HT-29 (cell line): Measurements from ENCODE around the gene KDM5A. TPM values are rescaled to one million over a fixed set of nuclear protein-coding genes. Genes with fewer than 3 reads are reported as not detected.
A peak's percentile ranks its signal among the peaks of the same experiment; 100 is the strongest.

ENCODE experiments used
- DNase-seq: peaks from one replicate; pipeline ENCODE4 v3.0.0-alpha.2; 2015; ENCODE audit warnings: low spot score
- total RNA-seq: library from RNA; depleted of rRNA; stranded (reverse); fragments of >200 nt; shearing (Covaris generic); gene quantifications from 2 replicates; pipeline ENCODE4 v1.2.3, GENCODE V29; 2014

KDM5A gene
- total RNA-seq, 1 experiment from 2014 or later: 31.6 TPM

DNA sequence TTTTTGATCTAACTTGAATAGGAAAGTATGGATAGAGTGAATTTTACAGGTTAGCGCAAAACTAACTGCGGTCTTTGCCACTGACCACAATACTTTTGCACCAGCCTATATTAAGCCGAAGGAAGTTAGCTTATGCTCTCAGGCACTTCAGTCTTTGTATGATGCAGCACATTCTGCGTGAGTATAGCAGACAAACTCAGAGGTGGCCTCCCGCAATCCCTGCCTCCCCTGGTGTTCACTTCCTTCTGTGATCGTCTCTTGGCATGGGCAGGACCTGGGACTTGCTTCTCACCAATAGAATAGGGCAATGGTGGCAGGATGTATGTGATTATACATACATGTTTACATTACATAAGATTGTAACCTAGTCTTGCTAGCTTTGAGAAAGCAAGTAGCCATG, 116.2 kb downstream of the KDM5A start:
- DNase-seq: no peak

DNA sequence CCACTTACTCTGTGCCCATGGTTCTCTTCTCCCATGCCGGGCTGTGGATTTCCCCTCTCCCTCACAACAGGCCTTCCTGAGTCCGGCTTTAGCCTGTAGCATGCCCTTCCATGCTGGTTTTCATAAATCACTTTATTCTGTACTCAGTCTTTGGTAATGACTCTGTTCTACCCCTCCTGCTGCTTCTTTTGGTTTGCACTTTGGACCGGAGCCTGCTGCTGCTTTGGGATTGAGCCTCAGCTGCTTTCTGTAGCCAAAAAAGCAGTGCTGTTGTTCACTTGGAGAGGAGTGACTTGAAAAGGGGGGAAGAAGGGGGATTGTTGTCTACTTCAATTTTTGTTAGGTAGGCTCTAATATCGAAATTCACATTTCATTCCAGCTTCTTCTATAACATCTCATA, 118.0 kb downstream of the KDM5A start:
- DNase-seq: no peak

DNA sequence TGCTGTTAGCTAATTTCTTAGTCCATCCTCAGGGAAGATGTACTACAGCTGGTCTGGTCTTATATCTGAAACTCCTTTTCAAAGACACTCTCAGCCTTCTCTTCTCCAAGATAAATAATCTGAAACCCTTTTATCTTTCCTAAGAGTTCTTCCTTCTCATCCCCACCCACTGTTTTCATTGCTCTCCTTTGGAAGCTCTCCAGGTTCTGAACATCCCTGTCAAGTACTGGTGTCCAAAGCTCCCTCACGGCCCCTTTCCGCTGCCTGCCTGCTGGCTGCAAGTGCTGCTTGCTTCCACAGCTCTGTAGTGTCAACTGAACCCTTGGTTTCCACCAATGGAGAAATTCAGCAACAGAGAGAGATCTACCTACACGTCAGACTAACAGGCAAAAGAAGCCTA, 119.9 kb downstream of the KDM5A start:
- no peak for DNase-seq

DNA sequence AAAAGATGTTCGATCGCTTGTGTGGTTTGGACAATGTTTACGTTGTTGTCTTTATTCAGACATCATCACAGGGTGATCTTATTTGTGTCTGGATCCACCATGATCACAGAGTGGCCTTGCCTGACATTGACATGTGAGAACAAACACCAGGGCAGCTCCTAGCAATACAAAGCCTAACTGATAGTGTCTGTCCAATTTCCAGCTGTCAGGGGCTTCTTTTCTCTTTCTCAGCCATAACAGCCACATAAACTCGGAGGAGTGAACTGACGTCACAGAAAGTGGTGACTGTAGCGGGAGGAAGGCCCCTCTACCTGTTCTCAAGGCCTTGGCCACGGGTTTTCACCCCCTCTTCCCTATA, 120.7 kb downstream of the KDM5A start:
- no peak for DNase-seq

DNA sequence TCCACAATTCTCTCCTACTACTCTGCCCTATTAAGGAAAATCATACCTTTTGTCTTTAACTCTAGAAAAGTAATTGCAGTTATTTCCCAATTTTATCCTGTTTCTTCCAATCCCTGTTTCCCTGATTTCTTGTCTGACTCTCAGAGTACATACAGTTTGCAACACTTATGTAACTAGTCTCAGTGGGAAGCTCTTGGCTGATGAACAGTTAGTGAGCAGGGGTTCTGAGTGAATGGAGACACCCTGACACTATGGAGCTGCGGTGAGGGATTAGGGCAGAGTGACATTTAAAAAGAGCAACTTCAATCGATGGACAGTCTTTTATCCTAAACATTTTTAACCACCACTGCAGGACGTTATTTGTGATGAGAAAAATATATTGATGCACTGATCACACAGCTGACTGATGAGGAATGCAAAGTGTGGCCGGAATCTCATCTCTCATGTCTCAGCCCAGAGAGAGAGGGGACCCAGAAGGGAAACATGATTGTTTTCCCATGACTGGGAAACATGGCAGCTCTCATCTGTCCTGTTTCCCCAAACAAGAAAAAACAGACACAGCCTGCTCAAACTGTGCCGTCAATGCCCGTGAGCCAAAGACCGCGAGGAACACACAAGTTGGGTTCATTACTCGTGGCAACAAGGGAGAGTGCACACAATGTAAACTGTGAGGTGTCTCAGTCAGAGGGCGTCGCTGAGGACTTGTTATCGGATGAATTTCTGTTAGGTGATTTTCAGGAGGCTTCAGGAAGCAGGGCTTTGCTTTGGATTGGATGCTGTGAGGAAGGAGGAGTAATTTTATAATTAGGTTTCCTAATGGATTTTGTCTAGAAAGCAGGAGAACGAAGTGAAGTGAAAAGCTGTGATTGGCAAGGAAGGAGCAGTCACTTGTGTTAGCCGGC, 121.3 kb downstream of the KDM5A start:
- no peak for DNase-seq

DNA sequence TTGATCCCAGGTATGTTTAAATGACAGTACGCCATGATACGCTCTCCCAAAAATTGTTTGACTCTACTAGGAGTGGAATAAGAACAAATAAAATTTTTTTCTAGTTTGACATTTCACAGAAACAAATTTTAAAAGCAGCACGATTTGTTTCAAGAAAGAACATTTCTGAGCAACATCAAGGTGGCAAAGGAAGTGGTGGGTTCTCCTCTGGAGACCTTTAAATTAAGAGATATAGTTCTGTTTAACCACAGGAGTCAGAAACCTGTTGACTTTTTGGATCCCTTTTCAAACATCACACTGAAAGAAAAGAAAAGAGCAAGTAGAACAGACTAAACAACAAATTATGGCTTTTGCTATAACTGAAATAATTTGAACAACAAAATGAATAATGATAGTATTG, 124.0 kb downstream of the KDM5A start:
- DNase-seq: no peak

DNA sequence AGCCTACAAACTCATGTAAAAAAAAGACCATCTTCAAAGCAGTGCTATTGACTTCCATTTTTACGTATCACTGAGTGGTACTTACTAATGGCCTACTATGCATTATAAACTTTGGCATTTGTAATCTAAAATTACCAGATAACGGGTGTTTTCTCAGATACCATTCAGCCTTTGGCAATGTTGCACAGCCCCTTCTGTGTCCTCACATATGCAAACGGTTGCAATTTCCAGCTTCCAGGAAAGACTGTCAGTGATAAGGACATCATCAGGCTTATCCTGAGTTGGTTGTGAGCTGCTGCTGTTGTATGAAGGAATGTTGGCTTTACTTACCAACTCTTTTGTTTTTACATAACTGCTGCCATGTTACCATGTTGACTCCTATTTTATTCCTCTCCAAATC, 124.9 kb downstream of the KDM5A start:
- no peak for DNase-seq

DNA sequence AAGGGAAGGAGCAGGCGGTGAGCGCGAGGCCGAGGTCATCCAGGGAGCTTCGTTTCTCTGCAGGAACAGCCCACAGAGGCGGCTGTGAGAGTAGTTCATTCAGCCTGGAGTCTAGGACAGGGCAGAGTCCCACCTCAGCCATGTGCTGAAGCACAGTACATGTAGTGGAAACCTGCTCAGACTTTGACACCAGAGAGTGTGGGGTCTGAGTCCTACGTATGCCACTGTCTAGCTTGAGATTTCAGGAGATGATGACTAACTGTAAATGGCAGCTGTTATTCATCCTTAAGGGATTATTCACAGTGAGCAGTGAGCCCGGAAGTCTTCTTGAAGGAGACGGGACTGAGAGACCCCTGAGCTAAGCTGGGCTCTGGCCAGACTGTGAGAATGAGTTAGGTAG, 125.5 kb downstream of the KDM5A start:
- DNase-seq: no peak

DNA sequence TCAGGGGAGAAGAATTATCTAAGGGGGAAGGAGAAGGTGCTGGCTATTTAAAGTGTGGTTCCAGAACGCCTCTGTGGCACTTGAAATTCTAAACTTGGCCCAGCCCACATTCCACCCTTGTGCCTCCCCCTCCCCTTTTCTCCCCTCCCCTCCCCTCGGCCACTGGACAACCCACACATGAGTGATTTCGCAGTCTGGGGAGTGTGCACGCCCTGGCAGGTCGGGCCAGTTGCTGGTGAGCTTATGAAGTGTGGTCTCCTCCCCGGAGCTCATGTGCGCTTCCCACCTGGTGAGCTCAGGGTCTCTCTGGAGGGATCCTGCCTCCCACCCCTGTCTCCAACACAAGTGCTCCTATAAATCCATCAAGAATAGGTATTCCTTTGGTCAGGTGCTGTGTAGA, 126.3 kb downstream of the KDM5A start, which contains the start of gene SLC6A13:
TSS of gene SLC6A13 (minus strand) at position 20 of the 400 bp plus-strand sequence. CDS start 2,784 bp downstream, outside the sequence.
- DNase-seq: no peak

DNA sequence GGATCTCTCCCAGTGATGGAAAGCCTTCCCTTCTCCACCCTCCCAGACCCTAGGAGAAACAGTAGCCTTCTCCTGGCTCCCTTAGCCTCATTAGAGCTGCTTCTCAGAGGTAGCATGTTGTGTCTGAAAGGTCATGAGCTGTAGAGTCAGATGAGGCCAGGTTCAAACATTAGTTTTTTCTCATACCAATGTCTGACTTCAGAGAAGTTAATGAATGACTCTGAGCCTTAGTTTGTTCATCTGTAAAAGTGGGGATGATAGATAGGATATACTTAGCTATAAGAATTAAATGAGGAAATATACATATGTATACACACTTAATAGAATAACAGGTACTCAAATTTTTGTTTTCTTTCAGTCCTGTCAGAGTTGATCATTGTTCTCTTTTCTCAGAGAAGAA, 127.0 kb downstream of the KDM5A start:
- DNase-seq: no peak

DNA sequence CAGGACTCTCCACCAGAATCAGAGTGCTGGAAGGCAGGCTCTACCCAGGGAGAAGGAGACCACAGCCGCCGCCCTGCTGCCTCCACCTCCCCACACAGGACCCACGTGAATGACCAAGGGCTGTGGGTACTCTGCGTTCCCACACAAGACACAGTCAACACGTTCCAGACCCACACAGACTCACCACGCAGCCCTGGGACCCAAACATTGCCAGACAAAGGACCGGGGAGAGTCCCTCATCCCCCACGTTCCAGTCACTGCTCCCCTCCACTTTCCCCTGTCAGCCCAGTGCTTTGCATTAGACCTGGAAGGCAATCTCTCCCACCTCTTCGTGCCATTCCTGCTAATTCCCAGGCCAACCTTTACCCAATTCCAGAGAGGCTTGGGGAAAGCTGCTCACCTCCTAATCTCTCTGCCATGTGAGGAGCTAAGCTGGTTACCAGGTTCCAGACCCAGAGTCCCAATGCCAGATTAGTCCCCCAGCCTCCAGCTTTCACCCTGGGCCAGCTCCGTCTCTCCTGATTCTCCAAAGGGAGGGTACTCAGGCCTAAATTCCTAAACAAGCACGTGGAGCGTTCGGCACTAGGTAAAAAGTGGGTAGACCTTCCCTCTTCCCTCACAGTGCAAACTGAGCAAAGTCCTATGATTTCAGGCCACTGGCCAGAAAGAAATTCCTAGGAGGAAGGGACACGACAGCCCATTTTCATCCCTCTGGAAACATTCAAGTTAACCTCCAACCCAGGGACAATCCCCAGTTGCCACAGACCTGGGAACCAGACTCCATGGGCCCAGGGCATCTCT, 131.4 kb downstream of the KDM5A start:
- DNase-seq: no peak

DNA sequence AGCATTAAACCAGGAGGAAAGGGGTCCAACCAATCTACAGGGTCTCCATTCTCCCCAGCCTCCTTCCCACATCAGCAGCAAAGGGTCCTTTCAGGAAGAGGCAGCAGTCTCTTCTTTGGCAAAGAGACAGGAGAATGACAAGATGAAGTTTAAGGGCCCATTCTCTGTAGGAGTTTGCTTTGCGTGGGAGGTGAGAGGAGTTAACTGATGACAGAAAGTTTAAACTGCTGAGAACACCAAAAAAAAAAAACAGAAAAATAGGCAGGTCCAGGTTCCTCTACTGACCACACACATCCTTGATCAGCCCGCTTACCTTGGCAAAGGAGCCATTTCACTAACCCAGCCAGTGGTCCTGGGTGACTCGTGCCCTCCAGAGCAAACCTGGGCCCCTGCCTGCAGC, 132.2 kb downstream of the KDM5A start:
- no peak for DNase-seq

DNA sequence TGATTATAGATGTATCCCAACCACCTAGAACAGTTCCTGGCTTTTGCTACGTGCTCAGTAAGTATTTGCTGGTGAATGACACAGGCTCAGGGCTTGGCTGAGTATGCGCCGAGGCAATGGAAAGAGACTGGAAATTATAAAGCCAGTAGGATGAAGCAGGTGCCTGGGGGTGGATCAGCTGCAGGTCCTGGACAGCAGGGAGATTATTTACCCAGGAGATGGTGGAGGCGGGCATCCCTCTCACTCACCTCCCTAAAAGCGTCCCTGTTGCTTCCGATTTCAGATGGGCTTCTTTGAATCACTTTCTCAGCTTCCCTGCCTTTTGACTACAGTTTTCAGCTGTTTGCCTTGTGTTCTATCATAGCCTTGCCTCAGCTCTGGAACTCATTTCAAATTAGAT, 132.9 kb downstream of the KDM5A start:
- no peak for DNase-seq

DNA sequence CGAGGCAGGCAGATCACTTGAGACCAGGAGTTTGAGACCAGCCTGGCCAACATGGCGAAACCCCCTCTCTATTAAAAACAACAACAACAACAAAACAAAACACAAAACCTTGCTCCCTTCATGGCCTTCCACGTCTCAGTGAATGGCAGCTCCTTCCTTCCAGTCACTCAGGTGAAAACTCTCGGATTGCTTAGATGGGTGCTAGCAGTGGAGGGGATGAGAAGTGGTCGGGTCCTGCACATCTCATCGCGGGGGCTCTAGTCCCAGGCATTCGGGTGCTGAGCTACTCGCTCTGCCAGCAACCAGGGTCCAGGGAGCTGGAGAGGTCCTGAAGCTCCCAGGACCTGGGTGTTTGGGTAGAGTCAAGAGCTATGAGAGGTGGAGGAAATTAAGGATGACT, 134.2 kb downstream of the KDM5A start:
- DNase-seq: no peak

DNA sequence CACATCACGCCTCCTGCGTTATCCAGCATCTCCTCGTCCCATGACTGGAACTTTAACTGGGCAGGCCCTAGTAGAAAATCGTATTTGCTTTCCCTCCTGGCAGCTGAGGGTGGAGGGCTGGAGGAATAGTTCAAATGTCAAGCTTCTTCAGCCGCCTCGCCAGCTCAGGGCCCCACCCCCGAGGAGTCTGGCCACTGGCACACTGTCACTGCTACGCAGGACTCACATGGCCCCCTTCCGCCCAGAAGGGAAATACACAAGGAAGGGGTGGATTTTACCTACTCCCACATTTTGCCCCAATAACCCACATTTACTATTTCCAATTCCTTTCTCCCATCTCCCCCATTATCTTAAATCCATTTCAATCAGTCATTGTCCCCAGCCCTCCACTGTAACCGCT, 135.1 kb downstream of the KDM5A start:
- no peak for DNase-seq

DNA sequence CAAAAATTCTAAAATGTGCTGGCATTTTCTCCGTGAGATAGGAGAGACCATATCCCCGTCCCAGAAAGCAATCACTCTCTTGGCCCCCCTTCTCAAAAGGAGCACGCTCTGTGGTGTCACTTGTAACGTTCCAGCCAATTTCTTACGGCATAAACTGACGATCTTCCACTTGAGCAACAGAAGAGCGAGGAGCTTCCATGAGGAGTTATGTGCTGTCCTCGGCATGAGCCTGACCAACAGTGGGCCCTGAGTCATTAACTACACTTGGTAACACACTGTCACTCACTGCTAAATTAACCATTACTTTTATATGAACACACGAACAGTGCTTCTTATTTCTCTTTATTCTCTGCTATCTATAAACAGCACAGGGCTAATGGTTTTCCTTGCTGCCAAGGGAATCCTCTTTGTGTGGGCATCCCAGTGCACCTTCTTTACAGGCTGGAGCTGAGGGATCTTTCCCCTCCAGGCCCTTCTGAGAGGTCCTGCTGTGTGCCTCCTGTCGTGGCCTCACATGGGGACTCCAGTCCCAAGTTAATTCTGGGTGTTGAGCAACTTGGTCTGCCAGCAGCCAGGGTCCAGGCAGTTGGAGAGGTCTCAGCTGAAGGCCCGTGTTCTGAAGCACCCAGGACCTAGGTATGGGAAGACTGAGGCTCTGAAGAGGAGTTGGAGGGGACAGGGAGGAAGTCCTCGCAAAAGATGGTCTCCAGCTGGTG, 135.8 kb downstream of the KDM5A start:
- DNase-seq: no peak

DNA sequence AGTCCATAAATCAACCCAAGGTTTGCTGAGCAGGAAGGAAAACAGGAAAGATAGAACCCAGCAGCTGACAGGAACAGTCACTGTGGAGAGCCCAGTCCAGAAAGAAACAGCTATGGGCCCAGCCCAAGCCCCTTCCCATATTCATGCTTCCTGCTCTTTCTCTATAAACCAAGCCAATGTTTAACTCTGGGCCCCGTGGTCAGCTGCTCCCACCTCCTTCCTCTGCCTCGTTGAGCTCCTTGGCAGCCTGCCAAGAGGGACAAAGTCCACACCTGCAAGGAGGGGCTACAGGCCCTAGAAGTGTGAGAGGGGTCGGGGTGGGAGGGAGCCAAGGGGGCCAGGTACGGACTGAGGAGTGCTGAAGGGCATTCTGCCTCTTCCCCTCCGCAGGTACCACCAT, 136.5 kb downstream of the KDM5A start:
- peak; percentile 16 for DNase-seq

DNA sequence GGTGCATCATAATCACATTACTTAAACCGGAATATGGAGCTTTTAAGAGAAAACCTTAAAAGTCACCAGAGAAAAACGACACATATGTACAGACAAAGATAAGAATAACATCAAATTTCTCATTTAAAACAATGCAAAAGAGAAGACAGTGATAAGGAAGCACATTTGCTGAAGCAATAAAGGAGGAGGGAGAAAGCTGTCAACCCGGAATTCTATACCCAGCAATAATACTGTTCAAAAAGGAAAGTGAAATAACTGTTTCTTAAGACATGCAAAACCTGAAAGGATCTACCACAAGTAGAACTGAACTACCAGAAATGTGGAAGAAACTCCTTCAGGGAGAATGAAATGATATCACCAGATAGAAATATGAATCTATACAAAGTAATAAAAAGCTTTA, 141.8 kb downstream of the KDM5A start:
- DNase-seq: no peak

DNA sequence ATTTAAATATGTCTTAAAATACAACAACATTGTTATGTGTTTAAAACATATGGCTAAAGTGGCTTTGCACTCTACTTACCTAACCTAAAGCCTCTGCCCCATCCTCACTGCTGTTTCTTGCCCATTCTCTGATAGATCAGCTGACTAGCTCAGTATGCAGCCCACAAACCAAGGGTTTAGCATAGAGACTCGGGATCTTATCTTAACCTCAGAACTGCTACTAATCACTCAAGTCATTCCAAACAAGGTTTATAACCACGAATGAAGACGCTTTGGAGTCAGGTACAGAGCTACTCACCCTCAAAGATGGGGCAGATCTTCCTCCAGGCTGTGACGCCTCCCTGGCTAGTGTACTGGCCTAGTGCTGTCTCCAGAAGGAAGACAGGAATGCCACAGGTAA, 145.7 kb downstream of the KDM5A start:
- DNase-seq: no peak

DNA sequence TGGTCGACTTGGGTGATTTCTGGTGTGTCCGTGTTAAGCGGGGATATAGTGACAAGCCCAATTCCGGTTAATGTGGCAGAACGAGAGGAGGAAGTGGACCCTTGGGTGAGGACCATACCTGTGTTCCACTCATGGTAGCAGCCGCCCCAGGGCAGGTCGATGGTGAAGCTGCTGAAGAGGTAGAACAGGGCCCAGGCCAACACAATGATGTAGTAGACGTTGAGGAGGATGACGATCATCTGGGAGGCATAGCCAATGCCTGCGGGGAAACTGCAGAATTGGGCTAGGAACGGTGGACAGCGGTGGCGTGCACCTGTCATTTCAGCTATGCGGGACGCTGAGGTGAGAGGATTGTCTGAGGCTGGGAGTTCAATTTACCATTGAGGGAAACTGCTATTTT, 146.6 kb downstream of the KDM5A start:
- DNase-seq: no peak

DNA sequence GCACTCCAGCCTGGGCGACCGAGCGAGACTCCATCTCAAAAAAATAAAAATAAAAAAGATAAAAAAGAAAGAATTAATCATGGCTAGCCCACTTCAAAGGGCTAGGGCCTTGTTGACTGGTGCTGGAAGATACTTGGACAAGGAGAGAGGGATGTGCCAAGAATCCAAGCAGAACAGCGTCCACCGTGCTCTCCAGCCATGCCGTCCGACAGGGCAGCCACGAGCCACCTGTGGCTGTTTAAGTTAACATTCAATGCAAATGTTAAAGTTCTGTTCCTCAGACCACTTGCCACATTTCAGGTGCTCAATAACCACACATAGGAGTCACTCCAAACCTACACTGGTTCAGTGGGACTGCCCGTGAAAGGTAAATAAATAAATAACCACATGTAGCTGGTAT, 147.9 kb downstream of the KDM5A start:
- no peak for DNase-seq

DNA sequence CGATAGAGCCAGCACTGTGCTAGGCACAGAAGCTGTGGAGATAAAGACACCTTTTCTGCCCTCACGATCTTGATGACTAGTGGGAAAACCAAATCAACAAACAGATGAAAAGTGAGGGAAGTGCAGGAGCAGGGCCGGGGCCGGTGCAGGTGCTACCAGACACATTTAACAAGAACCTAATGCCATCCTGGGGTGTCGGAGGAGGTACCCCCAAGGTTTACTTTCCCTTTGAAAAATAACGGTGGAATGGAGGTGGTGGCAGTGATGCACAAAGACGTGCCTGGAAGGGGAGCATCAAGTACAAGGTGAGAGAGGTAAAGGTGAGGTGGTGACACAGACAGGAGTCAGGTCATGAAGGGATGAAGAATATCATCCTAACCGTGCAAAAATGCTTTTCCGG, 148.6 kb downstream of the KDM5A start:
- no peak for DNase-seq
